ENCODE data around the gene CCDC149. TPM values are rescaled to one million over a fixed set of nuclear protein-coding genes. Genes with fewer than 3 reads are reported as not detected.

Gene CCDC149
- polyA plus RNA-seq, 2 of the 4 experiments (the other 2 are of a cell fraction), result 1.4 to 2.8 TPM

DNA sequence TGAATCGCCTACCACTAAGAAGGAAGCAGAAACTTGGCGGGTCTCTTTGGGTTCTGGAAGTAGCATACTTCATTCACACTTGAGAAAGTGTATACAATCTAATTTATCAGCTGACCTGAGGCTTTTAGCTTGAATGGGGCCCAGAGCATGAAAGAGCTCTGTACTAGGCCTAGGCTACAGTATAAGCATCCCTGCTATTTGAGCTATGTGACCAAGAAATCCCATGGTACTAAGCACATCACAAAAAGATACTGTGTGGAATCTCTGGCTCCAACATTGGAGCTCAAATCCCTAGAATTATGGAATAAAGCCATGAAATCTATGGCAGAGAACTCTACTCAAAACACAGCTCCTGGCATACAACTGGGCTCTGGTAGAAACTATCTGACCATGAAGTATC, 43.9 kb upstream of the CCDC149 start:
- DNase-seq (ENCODE audit: low read depth in 1 of 2, low spot score in 1 of 2), result no peak
- WGBS (ENCODE audit: missing lambda C conversion rate), result 80% methylated on average over 2 of the region's 2 CpGs
- TF ChIP-seq RFX5 (IDR thresholded peaks at IDR 0.05) (no peak), KDM5A (IDR thresholded peaks at IDR 0.05) (no peak), NR3C1 (IDR thresholded peaks at IDR 0.05) (no peak), RNF2 (IDR thresholded peaks at IDR 0.05; ENCODE audit: borderline replicate concordance, low read depth) (no peak), EHMT2 (IDR thresholded peaks at IDR 0.05; ENCODE audit: low read depth) (no peak), RARB (CRISPR knock-in tag; IDR thresholded peaks at IDR 0.05) (no peak), ZSCAN20 (CRISPR knock-in tag; IDR thresholded peaks at IDR 0.05) (no peak), MAZ (IDR thresholded peaks at IDR 0.05; ENCODE audit: borderline replicate concordance, low read depth, low read length) (no peak), BCL3 (IDR thresholded peaks at IDR 0.05) (no peak), CEBPB (IDR thresholded peaks at IDR 0.05) (no peak), HDAC2 (IDR thresholded peaks at IDR 0.05) (no peak), ELK1 (IDR thresholded peaks at IDR 0.05; ENCODE audit: low read depth, low read length) (no peak), SREBF2 (IDR thresholded peaks at IDR 0.05) (no peak), SMC3 (IDR thresholded peaks at IDR 0.05) (no peak), KDM1A (IDR thresholded peaks at IDR 0.05; ENCODE audit: low read depth) (no peak), HOXB5 (CRISPR knock-in tag; IDR thresholded peaks at IDR 0.05) (no peak)
- TF ChIP-seq, protein P1, sequence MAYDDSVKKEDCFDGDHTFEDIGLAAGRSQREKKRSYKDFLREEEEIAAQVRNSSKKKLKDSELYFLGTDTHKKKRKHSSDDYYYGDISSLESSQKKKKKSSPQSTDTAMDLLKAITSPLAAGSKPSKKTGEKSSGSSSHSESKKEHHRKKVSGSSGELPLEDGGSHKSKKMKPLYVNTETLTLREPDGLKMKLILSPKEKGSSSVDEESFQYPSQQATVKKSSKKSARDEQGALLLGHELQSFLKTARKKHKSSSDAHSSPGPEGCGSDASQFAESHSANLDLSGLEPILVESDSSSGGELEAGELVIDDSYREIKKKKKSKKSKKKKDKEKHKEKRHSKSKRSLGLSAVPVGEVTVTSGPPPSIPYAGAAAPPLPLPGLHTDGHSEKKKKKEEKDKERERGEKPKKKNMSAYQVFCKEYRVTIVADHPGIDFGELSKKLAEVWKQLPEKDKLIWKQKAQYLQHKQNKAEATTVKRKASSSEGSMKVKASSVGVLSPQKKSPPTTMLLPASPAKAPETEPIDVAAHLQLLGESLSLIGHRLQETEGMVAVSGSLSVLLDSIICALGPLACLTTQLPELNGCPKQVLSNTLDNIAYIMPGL (CRISPR knock-in tag; IDR thresholded peaks at IDR 0.05; ENCODE audit: borderline replicate concordance), result no peak
- TF ChIP-seq, protein P2, sequence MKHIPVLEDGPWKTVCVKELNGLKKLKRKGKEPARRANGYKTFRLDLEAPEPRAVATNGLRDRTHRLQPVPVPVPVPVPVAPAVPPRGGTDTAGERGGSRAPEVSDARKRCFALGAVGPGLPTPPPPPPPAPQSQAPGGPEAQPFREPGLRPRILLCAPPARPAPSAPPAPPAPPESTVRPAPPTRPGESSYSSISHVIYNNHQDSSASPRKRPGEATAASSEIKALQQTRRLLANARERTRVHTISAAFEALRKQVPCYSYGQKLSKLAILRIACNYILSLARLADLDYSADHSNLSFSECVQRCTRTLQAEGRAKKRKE (CRISPR knock-in tag; IDR thresholded peaks at IDR 0.05; ENCODE audit: low read depth), result no peak
- ATAC-seq, result no peak
- ChIA-PET CTCF (interaction anchor here (0.7 to 2.0 kb wide), 3 partner anchors 21 to 468 kb away, joined by 3 to 6 read pairs (median 3); no protein-coding TSS in a partner anchor), POLR2A (no interaction called here)
- H3K27ac ChIP-seq, result no peak overlapping the region
- no peaks in the 10 kb centered on the region for H3K4me1 ChIP-seq
- H3K4me2 ChIP-seq, result no peak overlapping the region
- H3K4me3 ChIP-seq, result no peak overlapping the region
- no peaks in the 10 kb centered on the region for H3K9me3 ChIP-seq
- no peak for FAIRE-seq

GRCh38 chr4:24956091-24956490, 43.2 kb upstream of the CCDC149 start:
- no peak for ATAC-seq

More at GRCh38 chr4:24956091-24956490, 43.2 kb upstream of the CCDC149 start:
- TF ChIP-seq CHD4 (IDR thresholded peaks at IDR 0.05; ENCODE audit: borderline replicate concordance) (no peak), BHLHE40 (IDR thresholded peaks at IDR 0.05; ENCODE audit: low read depth, low read length) (no peak), EHMT2 (IDR thresholded peaks at IDR 0.05; ENCODE audit: low read depth) (no peak), ELK1 (IDR thresholded peaks at IDR 0.05; ENCODE audit: low read depth, low read length) (no peak), HOXB5 (CRISPR knock-in tag; IDR thresholded peaks at IDR 0.05) (no peak), MAX (IDR thresholded peaks at IDR 0.05) (no peak), MYC (IDR thresholded peaks at IDR 0.05; ENCODE audit: borderline replicate concordance, low read length) (no peak), FOSL2 (IDR thresholded peaks at IDR 0.05) (no peak), FOSL2 (CRISPR knock-in tag; IDR thresholded peaks at IDR 0.05) (no peak), HOXB13 (CRISPR knock-in tag; IDR thresholded peaks at IDR 0.05; ENCODE audit: low read depth) (no peak), ZC3H11A (IDR thresholded peaks at IDR 0.05) (no peak), NR3C1 (IDR thresholded peaks at IDR 0.05) (no peak), SREBF2 (IDR thresholded peaks at IDR 0.05) (no peak)
- TF ChIP-seq, protein P3, sequence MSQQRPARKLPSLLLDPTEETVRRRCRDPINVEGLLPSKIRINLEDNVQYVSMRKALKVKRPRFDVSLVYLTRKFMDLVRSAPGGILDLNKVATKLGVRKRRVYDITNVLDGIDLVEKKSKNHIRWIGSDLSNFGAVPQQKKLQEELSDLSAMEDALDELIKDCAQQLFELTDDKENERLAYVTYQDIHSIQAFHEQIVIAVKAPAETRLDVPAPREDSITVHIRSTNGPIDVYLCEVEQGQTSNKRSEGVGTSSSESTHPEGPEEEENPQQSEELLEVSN (IDR thresholded peaks at IDR 0.05; ENCODE audit: borderline replicate concordance, low read depth), result no peak
- no peak overlapping the region for H3K4me3 ChIP-seq
- FAIRE-seq, result no peak
- H3K9me3 ChIP-seq, result no peaks in the 10 kb centered on the region
- no peak overlapping the region for H3K27ac ChIP-seq
- no peaks in the 10 kb centered on the region for H3K4me1 ChIP-seq
- DNase-seq (ENCODE audit: low read depth in 1 of 2, low spot score in 1 of 2), result no peak
- POLR2A ChIA-PET, result no interaction called here
- WGBS (ENCODE audit: missing lambda C conversion rate), result 68% methylated on average over 2 of the region's 2 CpGs
- CTCF ChIA-PET, result interaction anchor here (2.0 kb wide), 1 partner anchor 24 kb away, joined by 6 read pairs; no protein-coding TSS in a partner anchor
- H3K4me2 ChIP-seq, result no peak overlapping the region
